Fibroblast of mammary gland (primary cell): ENCODE results near the gene DIDO1.
"Not testable (repeated sequence)": the region's sequence is repeated elsewhere in the genome, so short reads cannot be mapped to it uniquely, and the experiment has no call there.

Experiments used
- DNase-seq: peaks from one replicate; pipeline ENCODE4 v3.0.0-alpha.2; 2010; ENCODE audit warnings: low read depth
- H3K4me3 ChIP-seq: 2 replicates; pipeline ENCODE4 v1.5.1; 2011; ENCODE audit warnings: low read depth, mild to moderate bottlenecking, low read length, moderate library complexity; ENCODE audit not compliant: control insufficient read depth
- TF ChIP-seq, protein P1 (sequence below): conservative IDR thresholded peaks from 2 replicates; pipeline ENCODE4 v1.5.1; 2011; ENCODE audit warnings: low read depth, low read length, inconsistent platforms; ENCODE audit not compliant: control insufficient read depth, insufficient read depth

Gene DIDO1

DNA sequence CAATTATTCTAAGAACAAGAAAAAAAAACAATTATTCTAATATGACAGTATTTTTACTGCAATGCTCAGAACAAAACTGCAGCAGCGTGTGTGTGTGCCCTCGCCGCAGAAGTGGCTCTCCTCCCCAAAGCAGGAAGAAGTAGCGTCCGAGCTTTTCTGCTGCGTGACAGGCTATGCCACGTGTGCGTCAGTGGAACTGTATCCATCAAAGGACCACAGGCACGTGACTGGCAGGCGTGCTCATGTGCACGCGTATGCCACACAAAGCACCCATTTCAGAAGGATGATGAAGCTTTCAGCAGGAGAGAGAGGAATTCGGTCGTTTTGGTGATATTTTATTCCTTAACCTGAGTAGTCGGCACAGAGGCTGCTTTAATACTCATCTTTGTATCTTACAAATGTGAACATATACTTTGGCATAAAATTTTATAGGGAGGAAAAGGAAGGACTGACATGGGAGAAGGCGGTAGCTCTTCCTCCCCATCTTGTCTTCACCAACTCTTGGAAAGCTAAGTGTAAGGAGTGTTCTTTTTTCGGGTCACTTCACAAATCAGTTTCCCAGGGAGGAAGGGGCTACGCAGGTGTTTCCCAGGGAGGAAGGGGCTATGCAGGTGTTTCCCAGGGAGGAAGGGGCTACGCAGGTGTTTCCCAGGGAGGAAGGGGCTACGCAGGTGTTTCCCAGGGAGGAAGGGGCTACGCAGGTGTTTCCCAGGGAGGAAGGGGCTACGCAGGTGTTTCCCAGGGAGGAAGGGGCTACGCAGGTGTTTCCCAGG is 68.1 kb downstream of the DIDO1 start:
- TF ChIP-seq, protein P1, sequence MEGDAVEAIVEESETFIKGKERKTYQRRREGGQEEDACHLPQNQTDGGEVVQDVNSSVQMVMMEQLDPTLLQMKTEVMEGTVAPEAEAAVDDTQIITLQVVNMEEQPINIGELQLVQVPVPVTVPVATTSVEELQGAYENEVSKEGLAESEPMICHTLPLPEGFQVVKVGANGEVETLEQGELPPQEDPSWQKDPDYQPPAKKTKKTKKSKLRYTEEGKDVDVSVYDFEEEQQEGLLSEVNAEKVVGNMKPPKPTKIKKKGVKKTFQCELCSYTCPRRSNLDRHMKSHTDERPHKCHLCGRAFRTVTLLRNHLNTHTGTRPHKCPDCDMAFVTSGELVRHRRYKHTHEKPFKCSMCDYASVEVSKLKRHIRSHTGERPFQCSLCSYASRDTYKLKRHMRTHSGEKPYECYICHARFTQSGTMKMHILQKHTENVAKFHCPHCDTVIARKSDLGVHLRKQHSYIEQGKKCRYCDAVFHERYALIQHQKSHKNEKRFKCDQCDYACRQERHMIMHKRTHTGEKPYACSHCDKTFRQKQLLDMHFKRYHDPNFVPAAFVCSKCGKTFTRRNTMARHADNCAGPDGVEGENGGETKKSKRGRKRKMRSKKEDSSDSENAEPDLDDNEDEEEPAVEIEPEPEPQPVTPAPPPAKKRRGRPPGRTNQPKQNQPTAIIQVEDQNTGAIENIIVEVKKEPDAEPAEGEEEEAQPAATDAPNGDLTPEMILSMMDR: no peak
- H3K4me3 ChIP-seq: no peak overlapping the region
- DNase-seq: no peak

DNA sequence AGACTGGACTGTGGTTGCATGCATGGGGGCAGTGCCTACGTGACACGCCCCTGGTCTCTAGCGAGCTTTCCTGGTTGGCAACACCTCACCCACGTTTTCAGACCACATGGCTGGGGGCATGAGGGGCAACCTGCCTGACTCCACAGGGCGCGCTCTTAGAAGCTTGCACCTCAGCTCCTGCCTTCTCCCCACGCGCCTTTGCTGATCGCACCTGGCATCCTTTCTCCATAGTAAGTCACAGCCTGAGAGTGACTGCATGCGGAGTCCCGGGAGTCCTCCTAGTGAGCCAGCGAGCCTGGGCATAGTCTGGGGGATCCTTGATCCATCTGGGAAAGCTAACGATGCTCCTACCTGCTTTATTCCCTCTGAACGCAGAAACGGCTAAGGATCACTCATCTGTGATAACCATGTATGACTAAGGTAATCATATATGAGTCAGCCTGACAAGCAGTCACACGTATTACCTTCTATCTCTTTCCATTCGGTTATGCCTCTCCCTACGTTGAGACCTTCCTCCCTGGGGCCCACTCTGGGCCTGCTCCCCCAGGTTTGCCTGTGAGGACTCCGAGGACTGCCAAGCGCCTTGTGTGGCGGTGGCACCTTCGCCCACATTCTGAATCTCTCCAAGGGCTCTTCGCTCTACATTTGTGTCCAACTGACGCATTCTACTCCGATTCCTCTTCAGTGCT is 69.2 kb downstream of the DIDO1 start:
- DNase-seq: no peak
- TF ChIP-seq, protein P1: no peak
- no peak overlapping the region for H3K4me3 ChIP-seq

DNA sequence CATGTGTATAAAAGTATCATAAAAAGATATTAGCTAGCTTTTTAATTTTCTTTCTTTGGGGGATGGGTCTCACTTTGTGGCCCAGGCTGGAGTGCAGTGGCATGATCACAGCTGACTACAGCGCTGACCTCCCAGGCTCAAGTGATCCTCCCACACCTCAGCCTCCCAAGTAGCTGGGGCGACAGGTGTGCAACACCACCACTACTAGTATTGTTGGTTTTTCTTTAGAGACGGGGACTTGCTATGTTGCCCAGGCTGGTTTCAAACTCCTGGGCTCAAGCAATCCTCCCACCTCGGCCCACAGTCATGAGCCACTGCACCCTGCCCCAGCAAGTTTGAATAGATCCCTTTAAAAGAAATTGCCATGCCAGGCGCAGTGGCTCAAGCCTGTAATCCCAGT is 71.2 kb downstream of the DIDO1 start:
- TF ChIP-seq, protein P1: no peak
- DNase-seq: no peak
- no peak overlapping the region for H3K4me3 ChIP-seq

DNA sequence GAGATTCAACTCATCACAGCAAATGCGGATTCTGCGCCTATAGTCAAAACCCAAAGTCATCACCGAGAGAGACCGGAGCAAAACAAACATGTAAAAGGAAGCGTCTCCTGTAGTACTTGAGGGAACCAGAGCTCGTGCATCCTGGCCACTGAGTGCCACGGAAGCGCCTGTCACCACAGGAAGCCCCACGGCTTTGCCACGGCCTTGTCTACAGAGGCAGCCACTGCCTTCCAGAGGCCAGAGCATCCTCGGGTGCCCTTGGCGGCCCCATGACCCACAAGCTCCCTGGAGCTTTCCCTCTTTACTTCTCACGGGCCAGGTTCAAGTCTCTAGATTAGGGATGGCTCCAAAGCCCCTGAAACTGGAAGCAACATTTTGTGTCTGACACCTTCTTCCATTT is 72.2 kb downstream of the DIDO1 start:
- TF ChIP-seq, protein P1: no peak
- no peak for DNase-seq

DNA sequence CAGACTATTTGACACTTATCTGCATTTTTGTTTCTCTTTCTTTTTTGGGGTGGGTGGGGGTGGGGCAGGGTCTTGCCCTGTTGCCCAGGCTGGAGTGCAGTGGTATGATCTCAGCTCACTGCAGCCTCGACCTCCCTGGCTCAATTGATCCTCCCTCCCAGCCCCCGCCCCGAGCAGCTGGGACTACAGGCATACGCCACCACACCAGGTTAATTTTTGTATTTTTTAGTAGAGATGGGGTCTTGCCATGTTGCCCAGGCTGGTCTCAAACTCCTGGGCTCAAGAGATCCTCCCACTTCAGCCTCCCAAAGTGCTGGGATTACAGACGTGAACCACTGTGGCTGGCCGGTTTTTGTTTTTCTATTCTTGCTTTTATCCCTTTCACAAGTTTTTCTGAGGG is 73.0 kb downstream of the DIDO1 start:
- not testable (repeated sequence) for H3K4me3 ChIP-seq, DNase-seq

More for the DNA sequence above, 72.2 kb downstream of the DIDO1 start:
- H3K4me3 ChIP-seq: no peak overlapping the region

DNA sequence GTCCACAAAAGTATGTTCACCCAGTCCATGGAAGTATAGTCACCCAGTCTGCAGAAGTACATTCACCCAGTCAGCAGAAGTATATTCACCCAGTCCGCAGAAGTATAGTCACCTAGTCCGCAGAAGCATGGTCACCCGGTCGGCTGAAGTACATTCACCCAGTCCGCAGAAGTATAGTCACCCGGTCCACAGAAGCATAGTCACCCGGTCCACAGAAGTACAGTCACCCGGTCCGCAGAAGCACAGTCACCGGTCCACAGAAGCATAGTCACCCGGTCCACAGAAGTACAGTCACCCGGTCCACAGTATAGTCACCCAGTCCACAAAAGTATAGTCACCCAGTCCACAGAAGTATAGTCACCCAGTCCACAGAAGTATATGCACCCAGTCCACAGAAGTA is 73.5 kb downstream of the DIDO1 start:
- TF ChIP-seq, protein P1: no peak
- H3K4me3 ChIP-seq: no peak overlapping the region
- no peak for DNase-seq

DNA sequence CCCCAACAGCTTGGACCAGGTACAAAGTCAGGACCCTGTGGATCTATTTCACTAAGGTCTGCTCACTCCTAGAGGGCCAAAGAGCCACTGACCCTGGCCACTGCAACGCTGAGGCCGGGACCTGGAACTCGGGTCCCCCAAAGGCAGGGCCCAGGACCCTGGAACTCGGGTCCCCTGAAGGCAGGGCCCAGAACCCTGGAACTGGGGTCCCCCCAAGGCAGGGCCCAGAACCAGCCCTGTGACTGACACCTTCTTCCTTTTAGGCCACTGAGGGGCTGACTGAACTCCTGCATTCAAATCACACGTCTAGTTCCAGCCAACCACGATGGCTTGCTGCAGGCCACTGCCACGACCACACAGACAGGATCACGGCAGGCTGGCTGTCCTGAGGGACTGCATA is 74.1 kb downstream of the DIDO1 start:
- H3K4me3 ChIP-seq: no peak overlapping the region
- TF ChIP-seq, protein P1: no peak
- DNase-seq: no peak
